ENCODE data around the gene THOC5.

DNA sequence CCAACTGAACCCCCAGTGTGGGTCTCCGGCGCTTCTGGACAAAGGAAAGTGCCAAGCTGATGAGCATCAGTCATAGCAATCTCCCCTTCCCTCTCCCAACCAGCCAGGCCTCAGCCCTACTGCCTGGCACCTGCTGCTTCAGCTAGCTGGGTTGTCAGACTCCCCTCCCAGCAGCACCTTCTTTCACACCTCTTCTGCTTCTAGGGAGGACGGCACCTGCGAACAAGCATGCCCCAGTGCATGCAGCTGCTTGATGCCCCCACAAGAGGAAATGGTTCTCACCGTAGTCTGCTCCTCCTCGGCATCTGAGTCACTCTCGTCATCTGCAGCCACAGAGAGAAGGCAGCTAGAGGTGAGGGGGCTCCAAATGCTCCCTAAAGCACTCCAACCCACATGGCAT lies 25.4 kb downstream of the THOC5 start:
- TF ChIP-seq CTCF (IDR thresholded peaks at IDR 0.05 in 2 of 3, conservative IDR thresholded peaks at IDR 0.05 in 1 of 3; ENCODE audit: borderline replicate concordance in 1 of 3, insufficient read depth in 1 of 3, low read depth in 2 of 3, low read length in 2 of 3) (no peak), POLR2A (IDR thresholded peaks at IDR 0.05; ENCODE audit: borderline replicate concordance, extremely low read depth, insufficient read depth, insufficient read length) (no peak), EZH2 (IDR thresholded peaks at IDR 0.05) (no peak), MAX (IDR thresholded peaks at IDR 0.05) (no peak), TCF7L2 (IDR thresholded peaks at IDR 0.05; ENCODE audit: borderline replicate concordance, extremely low read depth, insufficient read depth, insufficient read length) (no peak), SIN3A (IDR thresholded peaks at IDR 0.05; ENCODE audit: low read depth) (no peak)
- TF ChIP-seq, protein P1, sequence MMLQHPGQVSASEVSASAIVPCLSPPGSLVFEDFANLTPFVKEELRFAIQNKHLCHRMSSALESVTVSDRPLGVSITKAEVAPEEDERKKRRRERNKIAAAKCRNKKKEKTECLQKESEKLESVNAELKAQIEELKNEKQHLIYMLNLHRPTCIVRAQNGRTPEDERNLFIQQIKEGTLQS (IDR thresholded peaks at IDR 0.05) = no peak

All from HCT116 (cell line).